Fibroblast of skin of left biceps (primary cell): Measurements from ENCODE around the gene SYNGR4.
"Not testable (repeated sequence)": the region's sequence is repeated elsewhere in the genome, so short reads cannot be mapped to it uniquely, and the experiment has no call there.

Experiments
- DNase-seq, 2 experiments: peaks; one replicate each; pipeline ENCODE4 v3.0.0-alpha.2; 2013; ENCODE audit warnings: low read depth in 2 of 2

The SYNGR4 gene

GRCh38 chr19:48363810-48364597 is at the start of gene SYNGR4, which contains the start of gene TMEM143:
Gene SYNGR4, plus strand, starts transcription at chr19:48364367. Its CDS starts 1,476 bp downstream, at chr19:48365843.
Gene TMEM143, minus strand, starts transcription at chr19:48363940. Its CDS starts 20 bp downstream, at chr19:48363920.
- DNase-seq: peak; percentile 99

GRCh38 chr19:48315712-48316111 is 48.5 kb upstream of the SYNGR4 start:
- no peak for DNase-seq

- DNase-seq: not testable (repeated sequence)
Observed at GRCh38 chr19:48317708-48317960, 46.5 kb upstream of the SYNGR4 start.

GRCh38 chr19:48318286-48318987 is 45.7 kb upstream of the SYNGR4 start:
- DNase-seq: no peak

GRCh38 chr19:48319647-48320541 is 44.3 kb upstream of the SYNGR4 start:
- DNase-seq: peak in 1 of 2 experiments; percentile 45

GRCh38 chr19:48321372-48321621 is 42.9 kb upstream of the SYNGR4 start:
- peak; percentile 70 to 71 for DNase-seq

- peak; percentile 97 for DNase-seq
Observed at GRCh38 chr19:48321622-48322591, 42.3 kb upstream of the SYNGR4 start.

- DNase-seq: peak; percentile 79 to 80
Observed at GRCh38 chr19:48325265-48325910, 38.8 kb upstream of the SYNGR4 start, which contains the start of gene EMP3. Gene EMP3, plus strand, starts transcription at chr19:48325552. Its CDS starts 1,293 bp downstream, at chr19:48326845.

GRCh38 chr19:48329167-48329891 is 34.8 kb upstream of the SYNGR4 start:
- DNase-seq: no peak

GRCh38 chr19:48330012-48330681 is 34.0 kb upstream of the SYNGR4 start:
- no peak for DNase-seq

- no peak for DNase-seq
Observed at GRCh38 chr19:48332351-48332661, 31.9 kb upstream of the SYNGR4 start.

GRCh38 chr19:48332662-48333466 is 31.3 kb upstream of the SYNGR4 start:
- DNase-seq: peak; percentile 90 to 91

GRCh38 chr19:48333467-48334384 is 30.4 kb upstream of the SYNGR4 start:
- DNase-seq: peak; percentile 70 to 74

- no peak for DNase-seq
Observed at GRCh38 chr19:48338253-48338755, 25.9 kb upstream of the SYNGR4 start.

GRCh38 chr19:48338802-48339503 is 25.2 kb upstream of the SYNGR4 start:
- DNase-seq: no peak

GRCh38 chr19:48340995-48341394 is 23.2 kb upstream of the SYNGR4 start:
- no peak for DNase-seq
